IMR-90 (cell line): ENCODE results near the gene VEGFC. TPM values are rescaled to one million over a fixed set of nuclear protein-coding genes. Genes with fewer than 3 reads are reported as not detected.

Experiments used
- ATAC-seq: fragments of 200-7000 bp; cut with Tn5 transposase; 2 replicates; pipeline ENCODE4 v1.9.1; 2020; ENCODE audit warnings: low read depth, mild to moderate bottlenecking, moderate library complexity
- BruUV-seq: library from RNA; stranded (reverse); fragments of 400-500 nt; replicated peaks from 2 replicates; lab custom pipeline; 2021; lab: Mats Ljungman, UMichigan
- CTCF ChIA-PET: fragments of 300-600 bp; formaldehyde crosslinking; extraction: SDS; loops from one replicate; lab custom pipeline; 2021; ENCODE audit warnings: antibody characterized with exemption; lab: Yijun Ruan, JAX
- POLR2A ChIA-PET: fragments of 300-600 bp; sonication (Branson Sonifier 250); formaldehyde crosslinking; loops from one replicate; lab custom pipeline; 2022; ENCODE audit warnings: antibody characterized with exemption; ENCODE audit not compliant: unreplicated experiment; lab: Charles Lee
- DNase-seq: peaks from one replicate; pipeline ENCODE4 v3.0.0; 2013
- H2AFZ ChIP-seq: replicated peaks from 2 replicates; pipeline ENCODE3; 2013; ENCODE audit warnings: low read length, mild to moderate bottlenecking; ENCODE audit not compliant: poor library complexity
- H2AK5ac ChIP-seq: 2 replicates; pipeline ENCODE4 v1.6.1; 2013; ENCODE audit warnings: low read depth, low read length, inconsistent platforms
- H2AK9ac ChIP-seq: replicated peaks from 2 replicates; pipeline ENCODE3; 2013; ENCODE audit warnings: mild to moderate bottlenecking, low read depth, low read length, moderate library complexity; ENCODE audit not compliant: poor library complexity
- H2BK120ac ChIP-seq: 2 replicates; pipeline ENCODE4 v1.6.1; 2013; ENCODE audit warnings: low read depth, low read length, inconsistent platforms
- H2BK15ac ChIP-seq: 3 replicates; pipeline ENCODE4 v1.6.1; 2013; ENCODE audit warnings: low read depth, low read length, inconsistent platforms
- H2BK20ac ChIP-seq: 2 replicates; pipeline ENCODE4 v1.6.1; 2013; ENCODE audit warnings: low read depth, mild to moderate bottlenecking, inconsistent platforms, low read length, moderate library complexity
- H2BK5ac ChIP-seq: 2 replicates; pipeline ENCODE4 v1.6.1; 2013; ENCODE audit warnings: mild to moderate bottlenecking, low read depth, low read length, inconsistent platforms; ENCODE audit not compliant: poor library complexity, severe bottlenecking
- H3K14ac ChIP-seq: replicated peaks from 2 replicates; pipeline ENCODE4 v1.6.1; 2013; ENCODE audit warnings: low read depth, low read length, inconsistent platforms
- H3K18ac ChIP-seq: 2 replicates; pipeline ENCODE4 v1.6.1; 2013; ENCODE audit warnings: low read depth, low read length, control low read depth
- H3K23ac ChIP-seq: 2 replicates; pipeline ENCODE4 v1.6.1; 2013; ENCODE audit warnings: low read depth, low read length, inconsistent platforms
- H3K27ac ChIP-seq: 2 replicates; pipeline ENCODE4 v1.5.1; 2013; ENCODE audit warnings: mild to moderate bottlenecking, control low read depth, low read length; ENCODE audit not compliant: insufficient read depth
- H3K27me3 ChIP-seq: 2 replicates; pipeline ENCODE4 v1.6.1; 2013; ENCODE audit warnings: low read length; ENCODE audit not compliant: control insufficient read depth, insufficient read depth
- H3K36me3 ChIP-seq: 2 replicates; pipeline ENCODE4 v1.6.1; 2013; ENCODE audit warnings: low read length, mixed read lengths; ENCODE audit not compliant: control insufficient read depth, insufficient read depth
- H3K4ac ChIP-seq: 2 replicates; pipeline ENCODE4 v1.6.1; 2013; ENCODE audit warnings: low read depth, low read length, inconsistent platforms
- H3K4me1 ChIP-seq: 2 replicates; pipeline ENCODE4 v1.6.1; 2013; ENCODE audit warnings: low read length, mixed read lengths; ENCODE audit not compliant: control insufficient read depth, insufficient read depth
- H3K4me2 ChIP-seq: 2 replicates; pipeline ENCODE4 v1.6.1; 2013; ENCODE audit warnings: low read depth, mild to moderate bottlenecking, control low read depth, low read length, moderate library complexity
- H3K4me3 ChIP-seq: 2 replicates; pipeline ENCODE4 v1.5.1; 2013; ENCODE audit warnings: low read depth, mild to moderate bottlenecking, control low read depth, low read length, moderate library complexity; ENCODE audit not compliant: insufficient read depth
- H3K56ac ChIP-seq: 2 replicates; pipeline ENCODE4 v1.6.1; 2013; ENCODE audit warnings: low read length, inconsistent platforms; ENCODE audit not compliant: insufficient read depth; ENCODE audit errors: extremely low read depth
- H3K79me1 ChIP-seq, 2 experiments: 2 replicates each; pipeline ENCODE4 v1.6.1; 2013; ENCODE audit warnings: low read length in 2 of 2, inconsistent platforms in 1 of 2, low read depth in 1 of 2
- H3K9ac ChIP-seq: 2 replicates; pipeline ENCODE4 v1.6.1; 2013; ENCODE audit warnings: low read depth, low read length, control low read depth
- H3K9me1 ChIP-seq: 2 replicates; pipeline ENCODE4 v1.6.1; 2013; ENCODE audit warnings: low read length, inconsistent platforms; ENCODE audit not compliant: insufficient read depth
- H3K9me3 ChIP-seq: 2 replicates; pipeline ENCODE4 v1.6.1; 2013; ENCODE audit warnings: low read length; ENCODE audit not compliant: control insufficient read depth, insufficient read depth
- H4K20me1 ChIP-seq: 2 replicates; pipeline ENCODE4 v1.6.1; 2013; ENCODE audit warnings: low read length, inconsistent platforms; ENCODE audit not compliant: insufficient read depth
- H4K5ac ChIP-seq: 2 replicates; pipeline ENCODE4 v1.6.1; 2013; ENCODE audit warnings: mild to moderate bottlenecking, low read depth, low read length, control low read depth
- H4K8ac ChIP-seq, 2 experiments: 2 replicates each; pipeline ENCODE4 v1.6.1; 2013; ENCODE audit warnings: low read depth in 2 of 2, low read length in 2 of 2, control low read depth in 1 of 2, inconsistent platforms in 1 of 2
- H4K91ac ChIP-seq: 2 replicates; pipeline ENCODE4 v1.6.1; 2013; ENCODE audit warnings: low read depth, low read length, inconsistent platforms; ENCODE audit not compliant: insufficient read depth
- BHLHE40 ChIP-seq: fragments of 150-350 bp; IDR thresholded peaks from 2 replicates; pipeline ENCODE4 v1.6.1; 2016; ENCODE audit warnings: mild to moderate bottlenecking, low read depth, low read length
- CEBPB ChIP-seq: IDR thresholded peaks from 2 replicates; pipeline ENCODE4 v1.6.1; 2012; ENCODE audit warnings: low read depth, low read length, improper control_type of control experiment
- CHD1 ChIP-seq: IDR thresholded peaks from 2 replicates; pipeline ENCODE4 v1.6.1; 2012; ENCODE audit warnings: low read depth, low read length, improper control_type of control experiment
- CTCF ChIP-seq: conservative IDR thresholded peaks from 2 replicates; pipeline ENCODE4 v1.5.1; 2012; ENCODE audit warnings: mild to moderate bottlenecking, low read depth, low read length, improper control_type of control experiment
- ELK1 ChIP-seq: fragments of 150-350 bp; IDR thresholded peaks from 2 replicates; pipeline ENCODE4 v1.6.1; 2016; ENCODE audit warnings: low read depth, mild to moderate bottlenecking, low read length, moderate library complexity, borderline replicate concordance
- FOS ChIP-seq: fragments of 150-350 bp; IDR thresholded peaks from 2 replicates; pipeline ENCODE4 v1.6.1; 2016; ENCODE audit warnings: low read depth, low read length
- MAFK ChIP-seq: IDR thresholded peaks from 2 replicates; pipeline ENCODE4 v1.6.1; 2012; ENCODE audit warnings: low read depth, low read length, improper control_type of control experiment
- MAZ ChIP-seq: IDR thresholded peaks from 2 replicates; pipeline ENCODE4 v1.6.1; 2012; ENCODE audit warnings: low read depth, mild to moderate bottlenecking, low read length, improper control_type of control experiment, moderate library complexity, borderline replicate concordance
- MXI1 ChIP-seq: IDR thresholded peaks from 2 replicates; pipeline ENCODE4 v1.6.1; 2012; ENCODE audit warnings: low read depth, mild to moderate bottlenecking, low read length, moderate library complexity, borderline replicate concordance
- NFE2L2 ChIP-seq: fragments of 150-350 bp; IDR thresholded peaks from 2 replicates; pipeline ENCODE4 v1.6.1; 2016; ENCODE audit warnings: low read depth, mild to moderate bottlenecking, low read length
- POLR2A ChIP-seq: IDR thresholded peaks from 2 replicates; pipeline ENCODE4 v1.6.1; 2012; ENCODE audit warnings: mild to moderate bottlenecking, low read depth, low read length
- RAD21 ChIP-seq: IDR thresholded peaks from 2 replicates; pipeline ENCODE4 v1.6.1; 2012; ENCODE audit warnings: low read length, improper control_type of control experiment
- RCOR1 ChIP-seq: IDR thresholded peaks from 2 replicates; pipeline ENCODE4 v1.6.1; 2012; ENCODE audit warnings: mild to moderate bottlenecking, low read length, improper control_type of control experiment; ENCODE audit not compliant: insufficient replicate concordance
- RFX5 ChIP-seq: IDR thresholded peaks from 2 replicates; pipeline ENCODE4 v1.8.0; 2012; ENCODE audit warnings: low read depth, mild to moderate bottlenecking, low read length, moderate library complexity
- SMC3 ChIP-seq: fragments of 150-350 bp; IDR thresholded peaks from 2 replicates; pipeline ENCODE4 v1.6.1; 2016; ENCODE audit warnings: low read depth, mild to moderate bottlenecking, antibody characterized with exemption, low read length, moderate library complexity
- USF2 ChIP-seq: fragments of 150-350 bp; IDR thresholded peaks from 2 replicates; pipeline ENCODE4 v1.6.1; 2017; ENCODE audit warnings: mild to moderate bottlenecking, antibody characterized with exemption, low read length, low read depth
- WGBS, 2 experiments: methylation state at CpG; one replicate each; pipeline versions ENCODE4 v1.1.5 to v1.1.7; 2013; ENCODE audit warnings: missing lambda C conversion rate in 2 of 2; ENCODE audit not compliant: insufficient read length in 1 of 2; ENCODE audit errors: extremely low coverage in 2 of 2; 5-methylcytosine and 5-hydroxymethylcytosine counted together
- dilution Hi-C: fragments of 300-500 bp; cut with HindIII; formaldehyde crosslinking; loops from one replicate; pipeline ENCODE4 v1.14.3; 2018; ENCODE audit warnings: low sequenced_read_pairs; ENCODE audit not compliant: unreplicated experiment
- in situ Hi-C: fragments of 300-500 bp; cut with MboI; formaldehyde crosslinking; loops from 3 replicates; pipeline ENCODE4 v1.14.3; 2019; ENCODE audit warnings: low sequenced_read_pairs, inconsistent platforms, mixed read lengths
- intact Hi-C: fragments of 100-400 bp; cut with micrococcal nuclease; formaldehyde crosslinking; loops from 2 replicates; pipeline ENCODE4 v1.10.0; 2022
- polyA plus RNA-seq, 3 experiments: library from polyadenylated mRNA; depleted of rRNA; stranded (reverse); fragments of >200 nt; gene quantifications; 2 replicates each; pipeline ENCODE4 v1.2.3, GENCODE V29; 2012; ENCODE audit warnings: low replicate concordance in 1 of 3
- total RNA-seq: library from RNA; depleted of rRNA; stranded (reverse); fragments of >200 nt; gene quantifications from 2 replicates; pipeline ENCODE4 v1.2.3, GENCODE V29; 2012

The VEGFC gene
- total and polyA plus RNA-seq, 2 of the 4 experiments (the other 2 are of a cell fraction), result 22.9 to 49.7 TPM

- Histone ChIP-seq H3K23ac (no peak overlapping the region), H3K27me3 (no peaks in the 10 kb centered on the region), H4K91ac (no peak overlapping the region), H2AK9ac (no peak overlapping the region), H2BK20ac (no peak overlapping the region), H2BK15ac (no peak overlapping the region), H3K9ac (no peak overlapping the region), H3K27ac (no peak overlapping the region), H2BK5ac (no peak overlapping the region), H3K4me1 (peaks cover 15% of the 10 kb centered on the region), H4K20me1 (peaks cover 56% of the 10 kb centered on the region), H4K5ac (no peak overlapping the region), H3K14ac (no peak overlapping the region), H3K9me3 (no peaks in the 10 kb centered on the region), H3K18ac (no peak overlapping the region), H3K9me1 (peaks cover 17% of the 10 kb centered on the region), H2AK5ac (no peak overlapping the region), H3K56ac (no peak overlapping the region), H3K4me3 (no peak overlapping the region), H2BK120ac (no peak overlapping the region), H3K79me1 (peaks cover 5 to 24% of the 10 kb centered on the region in 2 experiments; a peak in 3 of 4 replicates), H2AFZ (no peak overlapping the region), H3K36me3 (no peaks in the 10 kb centered on the region), H3K4me2 (no peak overlapping the region; the same call in 1 of the 2 replicates), H3K4ac (no peak overlapping the region), H4K8ac (no peak overlapping the region)
- TF ChIP-seq SMC3 (no peak), MAZ (no peak), MXI1 (no peak), NFE2L2 (no peak), MAFK (no peak), BHLHE40 (no peak), RFX5 (no peak), CEBPB (no peak), CTCF (no peak), CHD1 (no peak), ELK1 (no peak), RAD21 (no peak), POLR2A (no peak), USF2 (no peak), RCOR1 (no peak), FOS (no peak)
- no CpG with 5 or more reads among the region's 3 CpGs for WGBS, 2 experiments
- in situ Hi-C loops, result no loop called here
- DNase-seq (peak; percentile 30), ATAC-seq (no peak)
- ChIA-PET CTCF (no interaction called here), POLR2A (no interaction called here)
- dilution Hi-C loops, result no loop called here
- intact Hi-C loops, result loop anchor here (1.0 kb wide), 1 partner anchor 17 kb away; no protein-coding TSS in a partner anchor
- BruUV-seq, result no TSS peak
These were observed 45.9 kb downstream of the VEGFC start for GRCh38 chr4:176746846-176747245.
